Measurements from ENCODE around the gene ARHGAP19. TPM values are rescaled to one million over a fixed set of nuclear protein-coding genes. Genes with fewer than 3 reads are reported as not detected.

Gene ARHGAP19
- total and polyA plus RNA-seq, 9 of the 15 experiments (the other 6 are each of a cell fraction or from before 2014, with no cell fraction given): 14.8 to 49.5 (median 26.8) TPM

- no peak for TF ChIP-seq ZNF318 (IDR thresholded peaks at IDR 0.05; ENCODE audit: borderline replicate concordance in 1 of 2, low read depth in 1 of 2)
- TF ChIP-seq THRB (CRISPR knock-in tag; conservative IDR thresholded peaks at IDR 0.05): no peak
- TF ChIP-seq OTX1 (CRISPR knock-in tag; IDR thresholded peaks at IDR 0.05): no peak
- peak; percentile 27 to 43; a peak in 2 of 4 replicates for TF ChIP-seq NRF1 (conservative IDR thresholded peaks at IDR 0.05 in 1 of 2, IDR thresholded peaks at IDR 0.05 in 1 of 2)
These were observed 42.8 kb upstream of the ARHGAP19 start (continued) for GRCh38 chr10:97335188-97335619.

All from K562 (cell line).